Subcutaneous abdominal adipose tissue (tissue), 5 donors: ENCODE measurements around the gene PABPN1.

Experiments
- H3K27ac ChIP-seq: one replicate; pipeline ENCODE4 v1.7.0; 2013; ENCODE audit warnings: low read depth, mild to moderate bottlenecking, inconsistent platforms, low read length, moderate library complexity
- H3K27me3 ChIP-seq, 5 donors: one replicate each; pipeline ENCODE4 v1.7.0; 2013; ENCODE audit warnings: low read length in 5 of 5, inconsistent platforms in 1 of 5; ENCODE audit not compliant: control insufficient read depth in 5 of 5, insufficient read depth in 4 of 5
- H3K36me3 ChIP-seq, 5 donors: one replicate each; pipeline ENCODE4 v1.7.0; 2013; ENCODE audit warnings: low read length in 5 of 5; ENCODE audit not compliant: control insufficient read depth in 5 of 5, insufficient read depth in 5 of 5
- H3K4me1 ChIP-seq, 5 donors: one replicate each; pipeline ENCODE4 v1.7.0; 2013; ENCODE audit warnings: low read length in 5 of 5, mild to moderate bottlenecking in 3 of 5, moderate library complexity in 1 of 5; ENCODE audit not compliant: control insufficient read depth in 5 of 5, insufficient read depth in 5 of 5
- H3K4me3 ChIP-seq, 5 donors: one replicate each; pipeline ENCODE4 v1.7.0; 2013; ENCODE audit warnings: low read length in 5 of 5, low read depth in 1 of 5
- H3K9ac ChIP-seq, 5 donors: one replicate each; pipeline ENCODE4 v1.7.0; 2013; ENCODE audit warnings: low read length in 5 of 5, mild to moderate bottlenecking in 4 of 5, moderate library complexity in 3 of 5
- H3K9me3 ChIP-seq, 5 donors: one replicate each; pipeline ENCODE4 v1.7.0; 2013; ENCODE audit warnings: low read length in 5 of 5; ENCODE audit not compliant: control insufficient read depth in 5 of 5
- donor health status: healthy.
- donor health status: healthy.
- donor health status: healthy.
- donor health status: healthy.
- donor health status: healthy.

PABPN1 gene

DNA sequence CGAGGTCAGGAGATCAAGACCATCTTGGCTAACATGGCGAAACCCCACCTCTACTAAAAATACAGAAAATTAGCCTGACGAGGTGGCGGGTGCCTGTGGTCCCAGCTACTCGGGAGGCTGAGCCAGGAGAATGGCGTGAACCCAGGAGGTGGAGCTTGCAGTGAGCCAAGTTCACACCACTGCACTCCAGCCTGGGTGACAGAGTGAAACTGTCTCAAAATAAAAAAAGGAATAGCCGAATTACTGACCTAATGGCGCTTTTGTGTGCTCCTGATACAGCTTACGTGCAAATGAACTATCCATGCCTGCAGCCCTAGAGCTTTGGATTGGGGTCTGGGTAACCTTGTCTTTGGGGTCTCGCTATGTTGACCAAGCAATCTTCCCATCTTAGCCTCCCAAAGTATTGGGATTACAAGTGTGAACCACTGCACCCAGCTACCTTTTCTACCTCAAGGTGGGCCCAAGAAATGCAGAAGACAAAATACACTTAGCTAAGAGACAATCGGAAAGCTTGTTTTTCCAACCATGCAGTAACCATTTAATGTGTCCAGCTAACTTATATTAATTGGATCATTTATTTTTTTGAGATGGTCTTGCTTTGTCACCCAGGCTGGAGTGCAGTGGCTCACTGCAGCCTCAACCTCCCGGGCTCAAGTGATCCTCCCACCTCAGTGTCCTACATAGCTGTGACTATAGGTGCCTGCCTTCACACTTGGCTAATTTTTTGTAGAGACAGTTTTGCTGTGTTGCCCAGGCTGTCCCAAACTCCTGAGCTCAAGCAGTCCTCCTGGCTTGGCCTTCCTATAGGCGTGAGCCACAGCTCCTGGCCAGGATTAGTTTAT, 5.5 kb downstream of the PABPN1 start:
- Histone ChIP-seq H3K9ac (no peak overlapping the region), H3K4me3 (no peak overlapping the region), H3K36me3 (peaks cover 15 to 29% (median 24%) of the 10 kb centered on the region in 5 donors), H3K9me3 (no peaks in the 10 kb centered on the region), H3K27ac (no peak overlapping the region), H3K27me3 (no peaks in the 10 kb centered on the region), H3K4me1 (peaks cover 2 to 17% (median 16%) of the 10 kb centered on the region in 5 donors)

DNA sequence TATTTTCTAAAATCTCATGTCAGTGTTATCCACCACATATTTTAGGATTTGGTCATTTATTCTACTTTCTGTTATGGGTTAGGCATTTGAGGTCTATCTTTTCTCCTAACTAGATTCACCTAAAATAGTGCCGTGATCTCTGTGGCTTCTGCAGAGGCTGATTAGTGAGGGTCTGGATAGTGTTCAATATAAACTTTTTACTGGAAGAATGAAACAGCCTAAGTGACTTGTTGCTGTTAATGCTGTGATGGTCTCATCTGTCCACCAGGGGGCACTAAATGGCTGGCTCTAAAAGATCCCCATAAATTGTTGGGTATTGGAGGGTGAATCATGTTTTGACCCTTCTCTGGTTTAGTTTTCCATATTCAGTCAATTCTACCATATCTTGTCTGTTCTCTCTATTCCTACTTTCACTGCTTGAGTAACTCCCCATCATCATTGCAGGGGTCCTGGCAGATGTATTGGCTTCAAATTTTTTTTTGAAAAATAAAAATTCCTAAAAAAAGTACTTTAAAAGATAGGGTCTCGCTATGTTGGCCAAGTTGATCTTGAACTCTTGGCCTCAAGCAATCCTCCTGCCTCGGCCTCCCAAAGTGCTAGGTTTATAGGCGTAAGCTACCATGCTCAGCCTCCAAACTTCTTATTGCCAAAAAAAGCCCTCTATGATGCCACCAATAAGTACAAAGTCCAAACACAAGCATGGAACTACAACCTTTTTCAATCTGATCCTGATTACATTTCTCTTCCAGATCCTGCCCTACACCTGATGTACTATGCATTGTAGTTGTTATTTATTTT, 6.9 kb downstream of the PABPN1 start:
- Histone ChIP-seq H3K36me3 (peaks cover 15 to 26% (median 21%) of the 10 kb centered on the region in 5 donors), H3K9me3 (no peaks in the 10 kb centered on the region), H3K9ac (no peak overlapping the region), H3K4me3 (no peak overlapping the region), H3K27me3 (no peaks in the 10 kb centered on the region), H3K27ac (no peak overlapping the region), H3K4me1 (peaks cover 0 to 6% (median 4%) of the 10 kb centered on the region in 5 donors)

DNA sequence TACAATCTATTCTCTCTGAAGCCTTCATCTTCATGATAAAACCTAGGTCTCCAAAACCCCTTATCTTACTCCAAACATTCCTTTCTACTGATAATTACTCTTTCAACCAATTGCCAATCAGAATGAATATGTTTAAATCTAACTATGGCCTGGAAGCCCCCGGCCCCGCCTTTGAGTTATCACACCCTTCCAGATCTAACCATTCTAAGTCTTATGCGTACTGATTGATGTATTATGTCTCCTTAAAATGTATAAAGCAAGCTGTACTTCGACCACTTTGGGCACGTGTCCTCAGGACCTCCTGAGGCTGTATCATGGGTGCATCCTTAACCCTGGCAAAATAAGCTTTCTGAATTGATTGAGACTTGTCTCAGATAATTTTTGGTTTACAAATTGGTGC, 14.4 kb downstream of the PABPN1 start:
- peaks cover 0 to 3% (median 0%) of the 10 kb centered on the region in 5 donors for H3K27me3 ChIP-seq
- no peaks in the 10 kb centered on the region for H3K9me3 ChIP-seq
- H3K27ac ChIP-seq = no peak overlapping the region
- no peaks in the 10 kb centered on the region for H3K4me1 ChIP-seq
- H3K9ac ChIP-seq = no peak overlapping the region
- no peaks in the 10 kb centered on the region for H3K36me3 ChIP-seq
- no peak overlapping the region for H3K4me3 ChIP-seq

DNA sequence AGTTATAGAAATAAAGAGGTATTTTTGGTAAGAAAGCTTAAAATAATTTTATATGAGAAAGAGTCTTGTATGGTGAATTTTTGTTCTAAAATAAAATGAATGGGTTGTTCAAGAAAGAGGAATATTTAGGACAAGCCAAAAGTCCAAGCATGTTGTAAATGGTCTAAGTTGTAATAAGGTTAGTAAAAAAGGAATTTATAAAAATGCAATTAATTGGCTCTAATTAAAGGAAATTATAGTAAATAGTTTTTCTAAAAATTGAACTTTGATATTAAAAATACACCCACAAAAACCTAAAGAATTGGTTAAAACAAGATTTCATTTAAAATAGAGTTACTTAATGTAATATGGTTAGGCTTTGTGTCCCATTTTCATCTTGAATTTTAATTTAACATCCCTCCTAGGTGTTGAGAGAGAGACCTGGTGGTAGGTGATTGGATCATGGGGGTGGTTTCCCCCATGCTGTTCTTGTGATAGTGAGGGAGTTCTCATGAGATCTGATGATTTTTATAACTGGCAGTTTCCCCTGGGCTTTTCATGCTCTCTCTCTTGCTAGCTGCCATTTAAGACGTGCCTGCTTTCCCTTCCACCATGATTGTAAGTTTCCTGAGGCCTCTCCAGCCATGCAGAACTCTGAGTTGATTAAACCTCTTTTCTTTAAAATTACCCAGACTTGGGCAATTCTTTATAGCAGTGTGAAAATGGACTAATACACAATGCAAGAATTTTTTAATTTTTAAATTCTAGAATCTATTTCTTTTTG, 18.4 kb downstream of the PABPN1 start:
- H3K4me1 ChIP-seq = no peaks in the 10 kb centered on the region
- H3K36me3 ChIP-seq = no peaks in the 10 kb centered on the region
- no peak overlapping the region for H3K27ac ChIP-seq
- no peaks in the 10 kb centered on the region for H3K9me3 ChIP-seq
- no peak overlapping the region for H3K4me3 ChIP-seq
- H3K27me3 ChIP-seq = peaks cover 0 to 1% (median 0%) of the 10 kb centered on the region in 5 donors
- H3K9ac ChIP-seq = no peak overlapping the region

DNA sequence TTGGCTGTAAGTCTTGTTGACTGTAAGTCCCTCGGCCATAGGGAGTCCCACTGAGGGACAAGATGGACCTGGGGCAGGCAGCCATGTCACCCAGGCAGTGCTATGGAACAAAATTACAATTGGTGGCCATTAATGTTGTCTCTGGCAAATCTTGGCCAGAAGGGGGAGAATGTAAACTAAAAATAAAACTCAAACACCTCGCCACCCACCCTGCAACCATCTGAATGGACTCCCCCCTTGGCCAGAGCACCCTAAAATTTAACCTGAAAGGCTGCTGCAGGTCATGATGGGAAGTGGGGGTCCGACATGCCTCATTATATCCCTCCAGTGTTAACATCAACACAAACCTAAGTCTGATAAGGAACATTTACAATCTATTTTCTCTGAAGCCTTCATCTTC, 23.2 kb downstream of the PABPN1 start:
- peaks cover 0 to 3% (median 0%) of the 10 kb centered on the region in 5 donors for H3K27me3 ChIP-seq
- no peaks in the 10 kb centered on the region for H3K4me1 ChIP-seq
- H3K9me3 ChIP-seq = no peaks in the 10 kb centered on the region
- H3K9ac ChIP-seq = no peak overlapping the region
- no peaks in the 10 kb centered on the region for H3K36me3 ChIP-seq
- no peak overlapping the region for H3K4me3 ChIP-seq
- H3K27ac ChIP-seq = no peak overlapping the region

DNA sequence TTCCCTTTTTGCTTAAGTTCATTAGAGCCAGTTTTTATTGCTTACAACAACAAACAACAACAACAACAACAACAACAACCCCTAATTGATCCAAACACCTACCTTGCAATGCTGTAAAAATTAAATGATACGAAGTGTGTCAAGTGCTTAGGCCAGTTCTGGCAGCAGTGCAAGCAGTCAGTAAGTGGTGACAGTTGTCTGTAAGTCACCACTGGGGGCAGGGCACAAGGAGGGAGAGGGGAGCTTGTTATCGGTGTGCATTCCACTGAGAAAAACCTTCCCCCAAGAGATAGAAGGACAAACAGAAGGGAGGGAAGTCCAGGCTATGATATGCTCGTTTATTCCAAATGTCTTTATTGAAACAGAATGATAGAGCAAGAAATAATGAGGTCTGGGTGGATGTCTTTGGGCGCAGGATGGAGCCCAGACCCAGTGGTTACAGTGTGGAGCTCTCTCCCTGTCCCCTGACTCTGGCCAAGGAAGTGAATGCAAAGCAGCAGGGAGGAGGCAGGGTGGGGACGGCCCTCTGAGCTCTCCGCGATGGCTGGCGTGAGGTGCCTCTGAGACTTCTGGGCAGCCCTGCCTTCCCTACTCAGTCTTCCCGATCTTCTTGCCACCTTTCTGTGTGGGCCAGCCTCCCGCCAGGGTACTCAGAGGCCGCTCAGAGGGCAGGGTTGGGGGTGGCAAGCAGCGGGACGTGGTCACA, 24.9 kb downstream of the PABPN1 start:
- Histone ChIP-seq H3K27ac (no peak overlapping the region), H3K4me3 (no peak overlapping the region), H3K27me3 (peaks cover 0 to 7% (median 0%) of the 10 kb centered on the region in 5 donors), H3K36me3 (no peaks in the 10 kb centered on the region), H3K9me3 (no peaks in the 10 kb centered on the region), H3K4me1 (no peaks in the 10 kb centered on the region), H3K9ac (no peak overlapping the region)

DNA sequence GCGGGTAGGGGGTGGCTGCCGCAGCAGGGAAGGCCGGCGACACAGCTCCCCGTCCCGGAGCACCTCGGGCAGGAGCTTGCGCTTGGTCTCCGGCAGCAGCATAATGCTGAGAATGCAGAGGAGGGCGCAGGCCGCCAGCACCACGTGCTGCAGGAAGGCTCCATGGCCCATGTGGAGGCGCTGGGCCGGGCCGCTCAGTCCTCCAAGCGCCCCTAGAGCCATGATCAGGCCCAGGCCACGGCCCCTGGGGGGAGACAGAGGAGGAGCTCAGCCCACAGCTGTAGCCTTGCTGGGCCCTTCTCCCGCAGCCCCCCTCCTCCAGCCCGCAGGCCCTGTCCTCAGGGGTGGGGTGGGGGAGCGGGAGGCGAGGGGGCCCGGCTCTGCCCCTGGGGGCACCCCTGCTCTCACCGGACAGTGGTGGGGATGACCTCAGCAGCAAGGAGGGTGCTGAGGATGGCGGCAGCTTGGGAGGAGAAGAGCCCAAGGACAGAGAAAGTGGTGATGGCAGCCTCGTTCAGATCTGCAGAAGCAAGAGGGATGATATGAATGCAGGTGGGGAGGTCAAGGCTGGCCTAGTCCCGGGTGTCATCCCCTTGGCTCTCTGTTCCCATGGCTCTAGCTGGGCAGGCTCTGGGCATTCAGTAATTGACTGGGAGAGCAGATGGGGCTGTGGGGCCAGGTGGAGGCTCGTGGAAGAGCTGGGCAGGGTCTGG, 25.6 kb downstream of the PABPN1 start:
- Histone ChIP-seq H3K9me3 (no peaks in the 10 kb centered on the region), H3K4me1 (peaks cover 0 to 4% (median 3%) of the 10 kb centered on the region in 5 donors), H3K27ac (no peak overlapping the region), H3K36me3 (no peaks in the 10 kb centered on the region), H3K4me3 (no peak overlapping the region), H3K9ac (no peak overlapping the region), H3K27me3 (peaks cover 2 to 14% (median 6%) of the 10 kb centered on the region in 5 donors)

DNA sequence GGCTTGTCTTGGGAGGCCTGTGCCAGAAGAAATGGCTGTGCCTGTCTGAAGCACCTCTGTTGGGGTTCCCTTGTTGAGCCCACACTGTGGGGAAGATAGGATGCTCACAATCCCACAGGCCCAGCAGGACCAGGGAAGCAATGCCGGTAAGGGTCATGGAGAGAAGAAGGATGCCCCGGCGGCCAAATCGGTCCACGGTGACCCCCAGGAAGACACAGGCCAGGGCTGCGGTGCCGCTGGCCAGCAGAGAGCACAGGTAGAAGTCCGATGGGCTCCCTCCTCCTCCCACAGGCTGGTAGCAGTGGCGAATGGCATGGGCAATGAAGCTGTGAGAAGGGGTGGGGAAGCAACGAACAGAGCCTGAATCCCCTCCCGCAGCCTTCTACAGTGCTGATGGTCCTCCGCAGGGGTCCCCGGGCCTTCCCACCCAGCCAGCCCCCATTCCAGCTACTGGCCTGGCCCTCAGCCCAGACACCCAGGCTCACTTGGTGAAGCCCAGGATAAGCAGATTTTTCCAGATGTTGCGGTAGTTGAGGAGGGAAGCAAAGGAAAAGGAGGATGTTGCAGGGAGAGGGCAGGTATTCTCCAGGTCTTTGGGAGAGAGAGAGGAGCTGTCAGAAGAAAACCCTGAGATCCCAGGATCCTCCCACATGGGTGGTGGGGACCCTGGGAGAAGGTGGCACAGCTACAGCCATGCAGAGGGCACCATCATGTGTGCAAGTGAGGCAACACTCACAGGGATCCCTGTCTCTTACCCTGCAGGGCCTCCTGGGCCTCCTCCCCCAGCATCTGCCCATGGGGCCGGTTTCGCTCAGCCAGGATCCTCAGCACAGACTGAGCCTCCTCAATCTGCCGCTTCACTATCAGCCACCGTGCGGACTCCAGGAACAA, 26.4 kb downstream of the PABPN1 start:
- H3K9ac ChIP-seq = no peak overlapping the region
- H3K27ac ChIP-seq = no peak overlapping the region
- no peaks in the 10 kb centered on the region for H3K9me3 ChIP-seq
- H3K4me3 ChIP-seq = no peak overlapping the region
- no peaks in the 10 kb centered on the region for H3K36me3 ChIP-seq
- peaks cover 0 to 12% (median 11%) of the 10 kb centered on the region in 5 donors for H3K4me1 ChIP-seq
- H3K27me3 ChIP-seq = peaks cover 2 to 20% (median 10%) of the 10 kb centered on the region in 5 donors
